GM18867 (cell line): Measurements from ENCODE around the gene INCENP.
"Not testable (repeated sequence)": the region's sequence is repeated elsewhere in the genome, so short reads cannot be mapped to it uniquely, and the experiment has no call there.

Experiments used
- ATAC-seq: cut with Tn5 transposase; IDR thresholded peaks from one replicate; pipeline ENCODE4 v1.9.1; 2021; ENCODE audit warnings: mild to moderate bottlenecking, moderate library complexity; ENCODE audit not compliant: unreplicated experiment

The INCENP gene

DNA sequence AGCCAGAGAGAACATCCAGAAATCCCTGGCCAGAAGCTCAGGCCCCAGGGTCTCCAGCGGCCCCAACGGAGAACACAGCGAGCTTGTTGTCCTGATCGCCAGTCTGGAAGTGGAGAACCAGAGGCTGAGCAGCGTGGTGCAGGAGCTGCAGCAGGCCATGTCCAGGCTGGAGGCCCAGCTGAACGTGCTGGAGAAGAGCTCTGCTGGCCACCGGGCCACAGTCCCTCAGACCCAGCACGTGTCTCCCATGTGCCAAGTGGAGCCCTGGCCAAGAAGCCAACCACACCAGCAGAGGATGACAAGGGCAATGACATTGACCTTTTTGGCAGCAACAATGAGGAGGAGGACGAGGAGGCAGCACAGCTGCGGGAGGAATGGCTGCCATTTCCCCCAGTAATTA is 45.6 kb downstream of the INCENP start:
- no peak for ATAC-seq

DNA sequence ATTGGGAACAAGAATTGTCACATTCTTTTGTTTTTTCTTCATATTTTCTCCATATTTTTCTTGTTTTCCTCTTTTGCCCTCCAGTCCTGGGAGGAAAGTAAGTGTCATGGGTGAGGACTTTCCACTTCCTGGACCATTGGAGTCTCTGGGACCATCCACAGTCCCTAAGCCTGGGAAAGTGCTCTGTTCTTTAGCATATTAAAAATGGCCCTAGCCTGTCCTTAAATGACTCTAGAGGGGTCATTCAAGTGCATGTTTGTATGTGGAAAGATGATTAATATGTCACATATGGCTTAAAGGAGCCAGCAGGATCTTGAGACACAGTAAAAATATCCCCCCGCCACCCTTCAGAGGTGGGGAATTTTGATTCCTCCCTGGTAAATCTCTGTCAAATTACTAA is 46.1 kb downstream of the INCENP start:
- no peak for ATAC-seq

DNA sequence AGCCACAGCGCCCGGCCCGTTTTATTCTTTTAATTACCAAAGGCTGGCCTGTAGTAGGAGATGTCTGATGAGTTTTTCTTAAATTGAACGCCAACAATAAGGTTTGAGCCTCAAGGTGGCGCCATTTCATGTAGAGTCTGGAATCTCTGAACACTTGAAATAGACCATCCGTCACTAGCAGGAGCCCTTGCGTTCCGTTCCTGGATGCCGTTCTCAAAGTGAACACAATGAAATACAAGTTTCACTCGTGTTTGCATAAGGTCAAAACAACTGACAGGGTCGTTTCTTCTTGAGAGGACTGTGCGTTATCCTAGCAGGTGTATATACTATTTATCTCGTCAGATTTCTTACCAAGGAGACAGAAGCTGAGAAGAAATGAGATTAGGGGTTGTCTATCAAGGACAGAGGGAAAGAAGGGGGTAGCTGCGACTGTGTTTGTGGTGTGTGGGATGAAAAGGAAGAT is 47.5 kb downstream of the INCENP start:
- ATAC-seq = peak; percentile 35

DNA sequence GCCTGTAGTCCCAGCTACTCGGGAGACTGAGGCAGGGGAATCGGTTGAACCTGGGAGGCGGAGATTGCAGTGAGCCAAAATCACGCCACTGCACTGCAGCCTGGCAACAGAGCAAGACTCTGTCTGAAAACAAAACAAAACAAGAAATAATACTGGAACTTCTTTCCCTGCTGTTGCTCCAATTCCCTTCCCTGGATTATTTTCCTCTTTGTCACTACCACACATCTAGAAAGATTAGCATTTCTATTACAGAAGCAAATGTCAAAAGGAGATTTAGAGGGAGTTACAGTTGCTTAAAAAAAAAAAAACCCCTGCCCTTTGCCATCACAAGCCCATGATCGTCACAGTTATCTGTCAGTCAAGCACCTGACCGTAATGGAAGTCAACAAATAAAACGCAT is 48.5 kb downstream of the INCENP start:
- ATAC-seq = no peak

DNA sequence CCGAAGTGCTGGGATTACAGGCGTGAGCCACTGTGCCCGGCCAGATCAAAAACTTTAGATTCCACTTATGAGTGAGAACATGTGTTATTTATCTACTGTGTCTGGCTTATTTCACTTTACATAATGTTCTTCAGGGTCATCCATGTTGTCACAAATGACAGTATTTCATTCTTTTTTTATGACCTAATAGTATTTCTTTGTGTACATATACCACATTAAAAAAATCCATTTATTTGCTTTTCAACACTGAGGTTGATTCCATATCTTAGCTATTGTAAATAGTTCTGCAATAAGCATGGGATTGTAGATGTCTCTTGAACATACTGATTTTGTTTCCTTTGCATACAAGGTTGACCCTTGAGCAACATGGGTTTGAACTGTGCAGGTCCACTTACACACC is 53.0 kb downstream of the INCENP start:
- no peak for ATAC-seq

DNA sequence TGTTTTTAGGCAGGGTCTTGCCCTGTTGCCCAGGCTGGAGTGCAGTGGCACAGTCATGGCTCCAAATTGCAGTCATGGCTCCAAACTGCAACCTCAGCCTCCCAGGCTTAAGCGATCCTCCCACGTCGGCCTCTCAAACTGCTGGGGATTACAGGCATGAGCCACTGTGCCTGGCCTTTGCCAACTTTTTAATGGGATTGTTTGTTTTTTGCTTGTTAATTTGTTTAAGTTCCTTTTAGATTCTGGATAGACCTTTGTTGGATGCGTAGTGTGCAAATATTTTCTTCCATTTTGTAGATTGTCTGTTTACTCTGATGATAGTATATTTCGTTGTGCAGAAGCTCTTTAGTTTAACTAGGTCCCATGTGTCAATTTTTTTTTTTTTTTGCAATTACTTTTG is 56.2 kb downstream of the INCENP start:
- ATAC-seq = no peak

DNA sequence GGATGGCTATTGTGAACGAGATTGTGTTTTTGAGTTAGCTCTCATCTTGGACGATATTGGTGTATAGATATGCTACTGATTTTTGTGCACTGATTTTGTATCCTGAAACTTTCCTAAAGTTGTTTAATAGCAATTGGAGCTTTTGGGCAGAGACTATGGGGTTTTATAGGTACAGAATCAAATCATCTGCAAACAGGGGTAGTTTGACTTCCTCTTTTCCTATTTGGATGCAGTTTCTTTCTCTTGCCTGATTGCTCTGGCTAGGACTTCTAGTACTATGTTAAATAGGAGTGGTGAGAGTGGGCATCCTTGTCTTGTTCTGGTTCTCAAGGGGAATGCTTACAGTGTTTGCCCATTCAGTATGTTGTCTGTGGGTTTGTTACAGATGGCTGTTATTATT is 57.3 kb downstream of the INCENP start:
- no peak for ATAC-seq

DNA sequence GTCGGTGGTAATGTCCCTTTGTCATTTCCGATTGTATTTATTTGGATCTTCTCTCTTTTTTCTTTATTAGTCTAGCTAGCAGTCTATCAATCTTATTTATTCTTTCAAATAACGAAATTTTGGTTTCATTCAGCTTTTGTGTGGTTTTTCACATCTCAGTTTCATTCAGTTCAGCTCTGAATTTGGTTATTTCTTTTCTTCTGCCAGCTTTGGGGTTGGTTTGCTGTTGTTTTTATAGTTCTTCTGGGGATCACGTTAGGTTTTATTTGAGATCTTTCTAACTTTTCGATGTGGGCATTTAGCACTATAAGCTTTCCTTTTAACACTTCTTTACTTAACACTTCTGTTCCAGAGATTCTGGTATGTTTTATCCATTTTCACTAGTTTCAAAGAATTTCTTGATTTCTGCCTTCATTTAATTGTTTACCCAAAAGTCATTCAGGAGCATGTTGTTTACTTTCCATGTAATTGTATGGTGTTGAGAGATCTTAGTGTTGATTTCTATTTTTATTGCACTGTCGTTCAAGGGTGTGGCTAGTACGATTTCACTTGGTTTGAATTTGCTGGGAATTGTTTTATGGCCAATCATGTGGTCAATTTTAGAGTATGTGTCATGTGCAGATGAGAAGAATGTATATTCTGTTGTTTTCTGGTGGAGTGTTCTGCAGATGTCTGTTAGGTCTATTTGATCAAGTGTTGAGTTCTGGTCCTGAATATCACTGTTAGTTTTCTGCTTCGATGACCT is 58.5 kb downstream of the INCENP start:
- ATAC-seq = no peak

DNA sequence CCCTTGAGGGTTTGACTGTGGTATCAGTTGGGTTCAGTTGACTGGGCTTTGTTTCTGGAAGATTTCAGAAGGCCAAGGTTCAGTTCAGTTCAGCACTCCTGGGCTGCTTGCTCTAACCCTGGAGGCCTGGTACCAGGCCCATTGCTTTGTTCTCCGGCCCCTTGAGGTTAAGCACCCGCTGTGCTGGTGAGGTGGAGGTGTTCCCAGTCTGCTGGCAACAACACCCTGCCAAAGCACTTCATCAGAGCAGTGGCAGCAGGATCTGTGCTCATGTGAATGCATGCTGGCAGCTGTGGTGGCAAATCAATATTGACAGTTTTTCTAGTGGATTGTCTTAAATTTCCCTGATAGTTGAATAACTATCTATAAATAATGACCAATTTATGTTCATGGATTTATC is 62.4 kb downstream of the INCENP start:
- ATAC-seq = no peak

DNA sequence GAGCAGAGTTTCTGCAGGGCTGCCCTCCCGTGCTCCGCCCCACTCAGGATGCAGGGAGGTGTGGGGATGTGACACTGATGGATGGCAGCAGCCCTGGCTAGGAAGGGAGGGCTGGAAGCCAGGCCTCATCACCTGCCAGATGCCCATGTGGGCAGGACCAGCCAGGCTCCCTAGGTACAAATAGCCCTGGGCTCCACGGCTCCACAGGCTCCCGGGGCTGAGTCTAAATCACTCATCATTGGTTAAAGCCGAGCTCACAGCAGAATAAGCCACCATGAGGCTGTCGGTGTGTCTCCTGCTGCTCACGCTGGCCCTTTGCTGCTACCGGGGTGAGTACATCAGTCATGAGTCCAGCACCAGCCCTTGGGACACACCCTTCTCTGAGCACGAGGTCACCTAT is 66.2 kb downstream of the INCENP start, which contains the start of gene SCGB1D1:
Gene SCGB1D1, plus strand, starts transcription at position 206 of the 400 bp plus-strand sequence. Its CDS starts 69 bp downstream, at position 275.
- ATAC-seq = no peak

DNA sequence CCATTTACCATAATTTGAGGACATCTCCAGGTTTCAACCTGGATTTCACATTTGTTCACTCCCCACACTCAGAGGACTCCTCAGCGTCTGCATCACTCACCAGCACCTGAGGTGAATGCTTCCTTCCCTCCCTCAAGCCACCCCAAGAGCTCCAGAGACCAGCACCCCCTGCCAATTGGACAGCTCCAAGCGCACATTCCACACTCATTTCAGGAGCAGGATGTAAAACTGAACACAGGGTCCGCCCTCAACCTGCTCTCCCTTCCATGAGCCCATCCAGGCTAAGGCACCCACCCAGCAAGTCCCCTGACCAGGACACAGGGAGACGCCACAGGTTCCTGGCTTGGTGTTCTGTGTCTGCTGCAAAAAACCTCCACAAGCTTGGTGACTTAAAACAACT is 70.1 kb downstream of the INCENP start:
- no peak for ATAC-seq

DNA sequence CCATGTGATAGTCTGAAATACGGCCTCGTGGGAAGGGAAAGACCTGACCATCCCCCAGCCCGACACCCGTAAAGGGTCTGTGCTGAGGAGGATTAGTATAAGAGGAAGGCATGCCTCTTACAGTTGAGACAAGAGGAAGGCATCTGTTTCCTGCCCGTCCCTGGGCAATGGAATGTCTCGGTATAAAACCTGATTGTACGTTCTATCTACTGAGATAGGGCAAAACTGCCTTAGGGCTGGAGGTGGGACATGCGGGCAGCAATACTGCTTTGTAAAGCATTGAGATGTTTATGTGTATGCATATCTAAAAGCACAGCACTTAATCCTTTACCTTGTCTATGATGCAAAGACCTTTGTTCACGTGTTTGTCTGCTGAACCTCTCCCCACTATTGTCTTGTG is 71.2 kb downstream of the INCENP start:
- not testable (repeated sequence) for ATAC-seq

DNA sequence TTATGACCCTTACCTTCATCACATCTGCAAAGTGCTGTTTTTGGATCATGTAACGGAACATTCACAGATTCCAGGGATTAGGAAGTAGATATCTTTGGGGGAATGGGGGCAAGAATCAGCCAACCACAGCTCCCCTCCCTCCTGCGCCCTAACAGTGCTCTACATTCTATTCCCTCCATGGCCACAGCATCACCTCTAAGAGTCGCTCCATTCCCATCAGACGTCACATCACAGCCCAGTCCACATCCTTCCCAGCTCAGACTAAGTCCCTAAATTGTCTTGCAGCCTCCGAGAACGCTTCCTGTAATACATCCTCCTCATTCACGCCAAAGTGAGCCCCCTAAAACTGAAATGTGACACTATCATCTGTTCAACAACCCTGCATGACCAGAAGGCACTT is 72.1 kb downstream of the INCENP start:
- no peak for ATAC-seq

DNA sequence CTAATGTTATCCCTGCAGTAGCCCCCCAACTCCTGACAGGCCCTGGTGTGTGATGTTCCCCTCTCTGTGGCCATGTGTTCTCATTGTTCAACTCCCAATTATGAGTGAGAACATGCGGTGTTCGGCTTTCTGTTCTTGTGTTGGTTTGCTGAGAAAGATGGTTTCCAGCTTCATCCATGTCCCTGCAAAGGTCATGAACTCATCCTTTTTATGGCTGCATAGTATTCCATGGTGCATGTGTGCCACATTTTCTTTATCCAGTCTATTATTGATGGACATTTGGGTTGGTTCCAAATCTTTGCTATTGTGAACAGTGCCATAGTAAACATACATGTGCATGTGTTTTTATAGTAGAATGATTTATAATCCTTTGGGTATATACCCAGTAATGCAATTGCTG is 73.6 kb downstream of the INCENP start:
- ATAC-seq = not testable (repeated sequence)

DNA sequence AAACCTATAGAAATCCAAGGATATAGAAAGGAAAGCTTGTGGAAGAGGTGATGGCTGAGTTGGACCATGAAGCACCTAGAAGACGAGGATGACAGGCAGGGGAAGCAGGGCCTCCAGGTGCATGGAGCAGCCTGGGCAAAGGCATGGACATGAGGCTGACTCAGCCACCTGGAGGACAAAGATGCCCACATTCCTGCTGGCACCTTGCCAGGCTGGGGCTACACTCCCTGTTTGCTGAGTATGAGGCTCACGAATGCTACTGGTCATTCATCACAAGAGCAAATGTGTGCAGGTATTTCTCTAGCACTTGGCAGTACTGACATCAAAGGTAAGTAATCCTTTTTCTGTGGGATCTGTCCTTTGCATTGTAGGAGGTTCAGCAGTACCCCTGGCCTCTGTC is 77.6 kb downstream of the INCENP start:
- ATAC-seq = no peak
